Nephron (organoid): ENCODE results near the gene CASTOR1.

Experiments
- H3K27ac Mint-ChIP-seq, 3 experiments: 2 replicates each; pipeline ENCODE4 v1.8.0; 2020; ENCODE audit warnings: mixed read lengths in 3 of 3, mild to moderate bottlenecking in 2 of 3, moderate library complexity in 1 of 3
- H3K27me3 Mint-ChIP-seq: 2 replicates; pipeline ENCODE4 v1.8.0; 2021; ENCODE audit warnings: low read depth, mild to moderate bottlenecking, moderate library complexity, mixed read lengths
- H3K36me3 Mint-ChIP-seq: 2 replicates; pipeline ENCODE4 v1.8.0; 2020; ENCODE audit warnings: low read depth, mixed read lengths
- H3K4me1 Mint-ChIP-seq: 2 replicates; pipeline ENCODE4 v1.8.0; 2020; ENCODE audit warnings: mixed read lengths
- H3K4me3 Mint-ChIP-seq, 3 experiments: 2 replicates each; pipeline ENCODE4 v1.8.0; 2020; ENCODE audit warnings: mild to moderate bottlenecking in 3 of 3, mixed read lengths in 3 of 3, moderate library complexity in 2 of 3
- H3K9me3 Mint-ChIP-seq: 2 replicates; pipeline ENCODE4 v1.8.0; 2020; ENCODE audit warnings: mixed read lengths
- TF ChIP-seq, protein P1 (sequence below), 3 experiments: fragments of 200-600 bp; sonication (generic); IDR thresholded peaks; one replicate each; pipeline ENCODE4 v1.5.0; 2021; ENCODE audit warnings: antibody characterized with exemption in 3 of 3; ENCODE audit not compliant: unreplicated experiment in 3 of 3

The CASTOR1 gene

DNA sequence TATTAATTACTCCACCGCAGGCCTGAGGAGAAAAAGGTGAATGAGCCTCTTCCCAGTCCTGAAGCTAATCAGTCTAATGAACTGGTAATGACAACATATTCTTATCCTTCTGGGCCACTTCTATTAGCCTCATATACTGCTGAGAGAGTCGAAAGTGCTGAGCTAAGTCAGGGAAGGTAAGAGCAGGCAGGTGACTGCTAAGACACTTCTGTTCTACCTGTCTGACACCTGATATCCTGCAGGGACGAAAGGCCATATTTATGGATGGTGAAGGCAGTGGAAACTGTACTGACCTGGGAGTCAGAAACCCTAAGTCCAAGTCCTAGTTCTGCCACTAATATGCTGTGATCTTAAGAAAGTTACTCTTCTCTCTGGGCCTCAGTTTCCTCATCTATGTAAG lies 33.9 kb upstream of the CASTOR1 start:
- TF ChIP-seq, protein P1, sequence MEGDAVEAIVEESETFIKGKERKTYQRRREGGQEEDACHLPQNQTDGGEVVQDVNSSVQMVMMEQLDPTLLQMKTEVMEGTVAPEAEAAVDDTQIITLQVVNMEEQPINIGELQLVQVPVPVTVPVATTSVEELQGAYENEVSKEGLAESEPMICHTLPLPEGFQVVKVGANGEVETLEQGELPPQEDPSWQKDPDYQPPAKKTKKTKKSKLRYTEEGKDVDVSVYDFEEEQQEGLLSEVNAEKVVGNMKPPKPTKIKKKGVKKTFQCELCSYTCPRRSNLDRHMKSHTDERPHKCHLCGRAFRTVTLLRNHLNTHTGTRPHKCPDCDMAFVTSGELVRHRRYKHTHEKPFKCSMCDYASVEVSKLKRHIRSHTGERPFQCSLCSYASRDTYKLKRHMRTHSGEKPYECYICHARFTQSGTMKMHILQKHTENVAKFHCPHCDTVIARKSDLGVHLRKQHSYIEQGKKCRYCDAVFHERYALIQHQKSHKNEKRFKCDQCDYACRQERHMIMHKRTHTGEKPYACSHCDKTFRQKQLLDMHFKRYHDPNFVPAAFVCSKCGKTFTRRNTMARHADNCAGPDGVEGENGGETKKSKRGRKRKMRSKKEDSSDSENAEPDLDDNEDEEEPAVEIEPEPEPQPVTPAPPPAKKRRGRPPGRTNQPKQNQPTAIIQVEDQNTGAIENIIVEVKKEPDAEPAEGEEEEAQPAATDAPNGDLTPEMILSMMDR (IDR thresholded peaks at IDR 0.05; ENCODE audit: unreplicated experiment in 3 of 3), result no peak
- peaks cover 3% of the 10 kb centered on the region for H3K36me3 Mint-ChIP-seq
- no peaks in the 10 kb centered on the region for H3K9me3 Mint-ChIP-seq
- peak overlapping the region in 1 of 3 experiments; percentile 20 for H3K4me3 Mint-ChIP-seq
- no peak overlapping the region for H3K27ac Mint-ChIP-seq
- H3K27me3 Mint-ChIP-seq, result peaks cover 5% of the 10 kb centered on the region
- peaks cover 30% of the 10 kb centered on the region for H3K4me1 Mint-ChIP-seq

DNA sequence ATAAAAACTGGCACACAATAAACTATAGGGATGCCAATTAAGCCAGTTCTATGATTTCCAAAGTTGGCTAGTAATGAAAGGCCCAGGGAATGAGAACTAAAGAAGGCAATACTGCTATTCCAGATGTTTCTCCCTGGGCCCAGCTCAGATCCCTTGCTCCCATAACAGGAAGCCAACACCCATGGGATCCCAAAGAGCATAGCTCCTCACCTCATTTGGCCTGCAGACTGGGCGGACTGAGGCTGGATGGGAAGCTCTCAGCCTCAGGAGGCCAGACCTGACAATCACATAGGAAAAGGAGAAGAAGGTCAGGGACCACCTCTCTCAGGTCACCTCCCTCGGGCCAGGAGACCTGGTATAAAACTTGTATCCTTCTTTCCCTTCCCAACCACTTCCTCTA lies 32.2 kb upstream of the CASTOR1 start:
- no peaks in the 10 kb centered on the region for H3K9me3 Mint-ChIP-seq
- no peak overlapping the region for H3K27ac Mint-ChIP-seq
- peaks cover 5% of the 10 kb centered on the region for H3K27me3 Mint-ChIP-seq
- H3K4me3 Mint-ChIP-seq, result no peak overlapping the region
- TF ChIP-seq, protein P1 (IDR thresholded peaks at IDR 0.05; ENCODE audit: unreplicated experiment in 3 of 3), result no peak
- H3K36me3 Mint-ChIP-seq, result peaks cover 3% of the 10 kb centered on the region
- peaks cover 19% of the 10 kb centered on the region for H3K4me1 Mint-ChIP-seq

DNA sequence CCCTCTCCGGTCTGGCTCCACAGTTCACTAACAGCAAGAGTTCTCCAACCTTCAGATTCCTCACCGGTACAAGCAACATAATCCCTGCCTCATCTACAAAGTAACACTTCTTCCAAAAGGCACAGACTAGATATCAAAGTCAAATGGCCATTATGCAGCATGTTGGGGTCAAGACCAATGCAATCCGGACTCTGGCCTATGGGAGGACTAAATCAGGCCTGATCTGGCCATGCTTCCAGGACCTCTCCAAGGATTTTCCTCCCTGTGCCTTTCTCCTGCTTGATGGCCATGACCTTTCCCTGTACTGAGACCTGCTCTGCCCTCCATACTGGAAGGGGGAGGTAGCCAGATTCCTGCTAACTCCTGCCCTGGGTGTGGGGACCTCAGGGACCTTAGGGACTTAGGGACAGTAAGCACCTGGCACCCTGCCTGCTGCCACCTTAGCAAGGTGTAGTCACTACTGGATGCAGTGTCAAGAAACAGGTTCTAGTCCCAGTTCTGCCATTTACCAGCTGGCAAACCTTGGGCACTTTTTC lies 30.8 kb upstream of the CASTOR1 start:
- Mint-ChIP-seq H3K36me3 (peaks cover 3% of the 10 kb centered on the region), H3K27ac (no peak overlapping the region), H3K27me3 (peaks cover 5% of the 10 kb centered on the region), H3K4me3 (no peak overlapping the region), H3K4me1 (peaks cover 12% of the 10 kb centered on the region), H3K9me3 (no peaks in the 10 kb centered on the region)
- TF ChIP-seq, protein P1 (IDR thresholded peaks at IDR 0.05; ENCODE audit: unreplicated experiment in 3 of 3), result no peak

DNA sequence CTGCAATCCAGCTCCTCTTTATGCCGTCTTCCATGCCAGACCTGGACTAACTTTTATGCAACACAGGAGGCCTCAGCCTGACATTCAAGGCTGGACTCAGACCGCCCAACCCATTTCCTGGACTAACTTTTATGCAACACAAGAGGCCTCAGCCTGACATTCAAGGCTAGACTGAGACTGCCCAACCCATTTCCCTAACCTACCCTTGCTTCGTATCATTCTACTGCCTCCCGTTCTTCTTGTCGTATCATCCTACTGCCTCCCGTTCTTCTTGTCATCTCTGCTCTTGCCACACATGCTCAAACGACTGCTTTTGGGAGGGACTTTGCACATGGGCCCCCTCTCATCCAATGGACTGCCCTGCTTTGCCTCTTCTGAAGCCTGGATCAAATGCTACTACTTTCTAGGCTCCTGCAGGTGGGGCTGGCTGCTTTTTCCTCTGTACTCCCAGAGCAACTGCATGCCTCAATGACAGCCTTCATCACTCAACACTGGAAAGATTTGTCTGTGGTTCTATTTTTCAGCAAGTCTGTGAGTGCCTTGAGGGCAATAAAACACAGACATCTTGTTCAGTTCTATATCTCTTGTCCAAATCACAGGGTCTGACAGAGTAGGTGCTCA lies 29.6 kb upstream of the CASTOR1 start:
- H3K27me3 Mint-ChIP-seq, result peaks cover 5% of the 10 kb centered on the region
- H3K9me3 Mint-ChIP-seq, result no peaks in the 10 kb centered on the region
- TF ChIP-seq, protein P1 (IDR thresholded peaks at IDR 0.05; ENCODE audit: unreplicated experiment in 3 of 3), result no peak
- peaks cover 8% of the 10 kb centered on the region for H3K4me1 Mint-ChIP-seq
- no peak overlapping the region for H3K4me3 Mint-ChIP-seq
- H3K36me3 Mint-ChIP-seq, result peaks cover 3% of the 10 kb centered on the region
- no peak overlapping the region for H3K27ac Mint-ChIP-seq

DNA sequence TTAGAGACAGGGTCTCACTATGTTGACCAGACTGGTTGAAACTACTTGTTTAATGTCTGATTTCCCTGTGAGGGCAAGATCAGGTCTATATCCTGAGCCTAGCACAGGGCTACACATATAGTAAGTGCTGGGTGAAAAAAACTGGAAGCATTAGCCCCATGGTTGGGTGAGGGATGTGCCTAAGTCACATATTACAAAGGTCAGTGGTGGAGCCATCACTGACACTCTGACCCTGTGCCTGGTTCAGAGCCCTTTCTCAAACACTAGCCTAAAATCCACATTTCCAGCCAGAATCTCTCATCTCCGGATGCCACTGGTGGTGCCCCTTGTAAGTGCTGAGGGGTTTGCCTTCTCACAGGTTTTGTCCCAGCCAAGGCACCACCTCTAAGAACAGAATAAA lies 28.5 kb upstream of the CASTOR1 start:
- H3K27ac Mint-ChIP-seq, result no peak overlapping the region
- H3K4me3 Mint-ChIP-seq, result no peak overlapping the region
- TF ChIP-seq, protein P1 (IDR thresholded peaks at IDR 0.05; ENCODE audit: unreplicated experiment in 3 of 3), result no peak
- H3K9me3 Mint-ChIP-seq, result no peaks in the 10 kb centered on the region
- peaks cover 3% of the 10 kb centered on the region for H3K36me3 Mint-ChIP-seq
- H3K4me1 Mint-ChIP-seq, result peaks cover 9% of the 10 kb centered on the region
- peaks cover 5% of the 10 kb centered on the region for H3K27me3 Mint-ChIP-seq
